ENCODE measurements around the gene OVAAL.
A peak's percentile ranks its signal among the peaks of the same experiment; 100 is the strongest.
"Not testable (repeated sequence)": the region's sequence is repeated elsewhere in the genome, so short reads cannot be mapped to it uniquely, and the experiment has no call there.

The OVAAL gene

DNA sequence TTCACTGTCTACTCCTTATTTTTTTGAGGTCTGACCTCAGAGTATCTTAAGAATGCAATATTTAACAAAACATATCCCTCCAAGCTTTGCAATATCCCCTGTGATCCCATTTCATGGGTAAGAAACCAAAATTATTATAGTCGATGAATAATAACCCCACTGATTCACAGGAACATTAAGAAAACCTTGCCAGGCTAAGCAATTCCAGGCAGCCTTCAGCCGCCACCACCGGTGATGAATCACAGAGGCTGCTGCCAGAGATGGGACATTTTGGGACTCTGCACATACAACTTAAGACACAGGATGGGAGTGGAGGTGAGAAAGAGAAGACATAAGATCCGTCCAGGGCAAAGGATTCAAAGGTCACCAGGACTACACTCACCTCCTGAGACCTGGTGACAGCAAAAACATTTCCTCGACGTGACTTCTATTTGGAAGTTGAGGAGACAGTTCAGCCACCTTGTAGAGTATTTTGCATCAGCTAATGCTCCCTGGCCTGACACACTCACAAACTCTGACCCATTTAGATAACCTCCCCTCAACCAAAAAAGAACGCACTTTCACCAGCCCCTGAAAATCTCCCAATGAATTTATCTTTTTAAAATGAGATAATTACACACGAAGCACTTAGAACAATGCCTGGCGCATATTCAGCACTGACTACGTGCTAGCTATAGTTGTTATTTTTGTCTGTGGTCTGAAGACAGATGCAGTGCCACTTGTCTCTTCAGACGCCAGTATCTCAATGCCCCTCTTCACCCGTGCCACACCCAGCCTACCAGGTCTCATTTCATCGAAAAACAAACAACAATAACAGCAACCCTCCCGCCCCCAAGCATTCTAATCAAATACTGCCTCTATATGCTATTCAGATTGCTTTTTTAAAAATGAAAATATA lies 17.8 kb upstream of the OVAAL start:
- no peak for DNase-seq (ENCODE audit: low spot score)

DNA sequence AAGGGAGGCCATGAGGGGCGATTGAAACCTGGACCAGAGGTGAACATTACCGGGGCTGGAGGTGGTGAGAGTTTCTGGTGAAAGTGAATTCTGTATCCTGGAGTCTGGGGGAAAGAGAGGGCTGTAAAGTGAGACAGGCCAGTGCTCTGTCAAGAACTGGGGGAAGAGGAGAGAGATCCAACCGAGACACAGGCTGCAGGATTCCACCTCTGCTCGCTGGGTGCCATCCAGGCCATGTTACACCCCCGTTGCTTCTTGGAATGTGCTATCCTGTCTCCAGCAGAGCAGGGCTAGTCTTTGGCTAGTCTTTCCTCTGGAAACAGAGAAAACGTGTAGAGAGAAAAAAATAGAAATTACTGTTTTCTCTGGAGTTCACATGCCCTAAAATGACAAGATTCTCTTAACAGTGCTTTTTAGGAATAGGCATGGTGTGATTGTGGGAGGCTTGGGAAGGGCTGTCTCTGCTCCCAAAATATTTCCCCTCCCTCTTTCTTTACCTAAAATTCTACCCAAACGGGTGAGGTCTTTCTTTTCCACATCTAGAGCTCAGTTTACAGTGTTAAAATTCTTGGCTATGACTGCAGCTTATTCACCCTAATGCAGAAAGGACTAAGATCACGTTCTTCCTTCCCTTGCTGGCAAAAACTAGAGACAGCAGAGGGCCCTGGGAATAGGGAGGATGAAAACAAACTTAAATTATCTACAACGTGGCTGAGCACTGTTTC lies 16.5 kb upstream of the OVAAL start:
- peak; percentile 30 for DNase-seq (ENCODE audit: low spot score)

DNA sequence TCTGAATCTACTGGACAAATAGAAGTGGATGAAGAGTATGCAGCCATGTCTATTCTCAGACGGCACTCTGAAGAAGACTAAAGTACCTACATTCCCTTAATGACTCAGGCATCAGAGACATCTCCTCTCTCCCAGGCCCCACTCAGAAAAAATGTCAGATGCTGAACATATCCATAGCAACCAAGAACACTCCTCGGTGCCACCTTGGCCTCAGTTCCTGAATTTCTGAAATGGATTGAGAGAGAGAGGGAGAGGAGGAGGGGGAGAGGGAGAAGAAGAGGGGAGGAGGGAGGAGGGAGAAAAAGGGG lies 16.0 kb upstream of the OVAAL start:
- DNase-seq (ENCODE audit: low spot score) = no peak

DNA sequence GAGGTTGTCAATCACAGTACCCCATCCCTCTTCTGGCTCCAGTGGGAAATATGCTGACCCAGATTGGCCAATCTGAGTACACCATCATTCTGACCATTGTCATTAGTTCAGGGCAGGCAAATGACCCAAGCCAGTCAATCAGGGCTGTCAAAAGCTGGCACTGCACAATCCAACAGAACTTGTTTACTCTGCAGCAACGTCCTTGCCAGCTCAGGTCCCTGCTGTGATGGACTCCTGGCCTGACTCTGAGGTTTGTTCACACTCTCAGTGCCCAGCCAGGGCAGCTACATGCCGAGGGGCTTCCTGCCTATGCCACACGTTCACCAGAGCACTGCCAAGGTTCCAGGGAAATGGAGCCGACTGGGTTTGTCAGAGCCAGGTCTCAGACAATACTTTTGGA lies 14.7 kb upstream of the OVAAL start:
- no peak for DNase-seq (ENCODE audit: low spot score)

DNA sequence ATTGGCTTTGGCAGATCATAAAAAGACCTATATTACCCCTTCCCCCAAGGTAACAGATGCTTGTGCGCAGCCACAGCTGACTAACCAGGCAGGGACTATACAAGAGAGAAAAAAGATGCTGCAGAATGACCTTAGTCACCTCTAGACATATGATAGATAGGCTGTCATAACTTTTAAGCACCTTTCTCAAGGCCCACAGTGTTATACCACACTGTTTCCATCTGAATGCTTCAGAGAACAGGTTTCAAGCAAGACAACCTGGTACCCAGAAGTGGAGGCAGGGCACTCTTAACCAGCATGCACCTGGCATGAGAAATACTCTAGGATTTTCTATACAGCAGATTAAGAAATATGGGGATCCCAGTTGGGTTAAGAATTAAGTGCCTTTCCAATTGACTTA lies 12.8 kb upstream of the OVAAL start:
- no peak for DNase-seq (ENCODE audit: low spot score)

DNA sequence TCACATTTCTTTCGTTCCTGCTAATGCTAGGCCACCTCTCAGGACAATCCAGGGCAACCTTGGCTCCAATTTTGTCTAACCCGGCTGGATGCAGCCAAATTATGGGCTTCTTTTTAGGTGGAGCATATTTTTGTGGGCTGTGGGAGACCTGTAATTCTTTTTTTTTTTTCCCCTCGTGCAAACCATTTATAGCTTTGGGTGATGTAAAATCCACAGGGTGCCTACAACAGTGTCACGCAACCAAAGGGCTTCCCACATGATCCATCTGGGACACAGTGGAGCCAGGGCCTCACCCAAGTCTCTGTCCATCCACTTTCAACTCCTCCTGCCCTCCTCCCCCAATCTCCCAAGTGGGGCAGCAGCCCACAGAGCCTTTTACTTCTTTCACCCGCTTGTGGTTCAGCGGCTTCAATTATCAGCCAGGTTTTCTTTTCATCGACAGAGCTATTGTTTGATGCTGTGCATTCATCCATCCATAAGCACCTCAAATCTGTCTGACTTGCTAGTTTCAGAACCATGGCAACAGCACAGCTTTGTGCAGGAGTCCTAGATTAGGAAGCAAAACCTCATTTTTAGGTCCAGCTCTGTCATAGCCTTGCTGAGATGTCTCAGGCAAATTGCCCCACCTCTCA lies 10.0 kb upstream of the OVAAL start:
- no peak for DNase-seq (ENCODE audit: low spot score)

DNA sequence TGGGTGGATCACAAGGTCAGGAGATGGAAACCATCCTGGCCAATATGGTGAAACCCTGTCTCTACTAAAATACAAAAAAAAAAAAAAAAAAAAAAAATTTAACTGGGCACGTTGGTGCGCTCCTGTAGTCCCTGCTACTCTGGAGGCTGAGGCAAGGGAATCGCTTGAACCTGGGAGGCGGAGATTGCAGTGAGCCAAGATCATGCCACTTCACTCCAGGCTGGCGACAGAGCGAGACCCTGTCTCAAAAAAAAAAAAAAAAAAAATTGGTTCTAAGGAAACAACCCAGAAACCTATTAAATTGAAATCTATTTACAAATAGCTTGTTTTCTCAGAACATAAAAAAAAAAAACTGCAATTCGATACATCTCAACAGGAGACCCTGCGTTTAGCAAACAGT lies 9.0 kb upstream of the OVAAL start:
- not testable (repeated sequence) for DNase-seq (ENCODE audit: low spot score)

DNA sequence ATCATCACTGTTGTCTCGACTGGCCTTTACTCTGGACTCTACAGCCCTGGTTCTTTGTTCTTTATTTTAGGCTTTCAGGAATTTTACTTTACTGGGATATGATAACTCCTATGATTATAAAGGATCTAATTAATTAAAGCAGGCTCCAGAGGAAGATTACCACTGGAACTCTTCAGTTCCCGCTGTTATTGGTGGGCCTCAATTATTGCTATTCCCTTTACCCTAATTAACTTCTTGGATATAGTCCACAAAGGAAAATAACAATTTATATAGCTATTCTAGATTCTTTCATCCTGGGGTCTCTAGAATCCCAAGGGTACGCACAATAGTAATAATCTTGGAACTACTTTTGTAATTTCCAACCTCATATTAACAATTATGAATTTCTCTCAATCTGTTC lies 8.5 kb upstream of the OVAAL start:
- DNase-seq (ENCODE audit: low spot score) = no peak

DNA sequence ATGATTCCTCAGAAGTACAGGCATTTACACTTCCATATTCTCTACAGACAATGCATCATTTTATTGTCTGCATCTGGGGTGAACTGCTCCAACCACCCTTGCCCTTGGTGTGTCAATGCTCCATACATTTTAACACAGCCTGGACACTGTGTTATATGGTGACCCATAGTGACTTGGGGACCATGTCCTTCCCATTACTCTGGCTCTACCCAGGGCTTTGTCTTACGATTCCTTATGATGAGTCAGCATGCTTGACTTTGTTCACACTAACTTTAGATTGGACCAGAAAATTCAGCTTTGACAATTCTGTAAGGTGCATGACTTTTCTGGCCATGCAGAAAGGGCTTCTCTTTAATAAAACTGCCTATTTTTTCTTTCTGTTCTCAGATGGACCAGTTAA lies 6.8 kb upstream of the OVAAL start:
- DNase-seq (ENCODE audit: low spot score) = no peak

DNA sequence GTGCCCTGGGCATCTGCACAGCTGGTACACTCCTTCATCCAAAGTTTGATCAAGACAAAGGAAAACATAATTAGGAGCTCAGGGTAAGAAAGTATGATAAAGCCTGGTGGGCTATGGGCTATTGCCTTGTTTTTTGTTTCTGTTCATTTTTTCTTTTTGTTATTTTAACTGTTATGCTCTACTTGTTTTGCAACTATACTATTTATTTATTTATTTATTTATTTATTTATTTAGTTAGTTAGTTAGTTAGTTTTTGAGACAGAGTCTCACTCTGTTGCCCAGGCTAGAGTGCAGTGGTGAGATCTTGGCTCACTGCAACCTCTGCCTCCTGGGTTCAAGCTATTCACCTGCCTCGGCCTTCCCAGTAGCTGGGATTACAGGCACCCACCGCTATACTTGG lies 5.7 kb upstream of the OVAAL start:
- DNase-seq (ENCODE audit: low spot score) = not testable (repeated sequence)

DNA sequence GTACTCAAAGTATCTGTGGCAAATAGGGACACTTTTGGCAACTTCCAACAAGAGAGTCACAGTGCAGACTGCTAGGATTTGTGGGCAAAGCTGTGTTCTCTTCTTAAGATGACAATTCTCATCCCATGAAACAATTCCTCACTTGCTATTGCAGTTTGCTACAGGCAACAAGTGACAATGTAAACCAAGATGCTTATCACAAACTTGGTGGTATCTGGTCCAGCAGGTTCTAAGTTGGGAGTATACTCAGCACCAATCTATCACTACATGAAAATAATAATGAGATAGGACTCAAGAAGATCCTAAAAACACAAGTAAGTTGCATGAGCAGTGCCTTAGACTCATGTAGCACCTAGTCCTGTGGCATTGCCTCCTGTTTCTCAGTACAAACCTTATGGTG lies 3.4 kb upstream of the OVAAL start:
- DNase-seq (ENCODE audit: low spot score) = no peak

DNA sequence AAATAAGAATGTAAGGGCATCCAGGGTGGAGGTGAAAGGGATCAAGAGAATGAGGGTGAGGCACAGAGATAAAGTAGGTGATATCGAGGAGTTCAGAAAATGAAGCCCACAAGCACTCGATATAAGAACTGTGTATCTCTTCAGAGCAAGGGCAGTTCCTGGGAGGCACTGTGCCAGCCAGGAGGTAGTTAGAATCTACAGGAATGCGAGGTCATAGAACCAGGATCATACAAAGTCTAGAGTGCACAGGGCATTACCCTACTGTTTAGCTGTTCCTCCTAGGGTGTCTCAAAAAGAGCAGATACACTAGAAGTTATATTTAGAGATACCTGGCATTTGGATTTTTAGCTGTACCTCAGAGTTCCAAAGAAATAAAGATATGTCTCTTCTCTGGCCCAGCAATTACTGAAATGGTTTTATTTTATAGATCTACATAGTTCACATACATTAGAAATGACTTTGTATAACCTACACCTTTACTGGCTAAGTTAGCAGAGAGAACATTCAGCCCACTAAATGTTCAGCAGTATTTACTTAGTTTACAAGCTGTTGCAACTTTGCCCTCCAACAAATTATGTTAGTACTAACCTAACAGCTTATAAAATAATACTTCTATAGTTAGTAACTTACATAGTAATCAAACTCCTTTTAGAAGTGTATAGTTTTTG lies 1.6 kb downstream of the OVAAL start:
- no peak for DNase-seq (ENCODE audit: low spot score)

DNA sequence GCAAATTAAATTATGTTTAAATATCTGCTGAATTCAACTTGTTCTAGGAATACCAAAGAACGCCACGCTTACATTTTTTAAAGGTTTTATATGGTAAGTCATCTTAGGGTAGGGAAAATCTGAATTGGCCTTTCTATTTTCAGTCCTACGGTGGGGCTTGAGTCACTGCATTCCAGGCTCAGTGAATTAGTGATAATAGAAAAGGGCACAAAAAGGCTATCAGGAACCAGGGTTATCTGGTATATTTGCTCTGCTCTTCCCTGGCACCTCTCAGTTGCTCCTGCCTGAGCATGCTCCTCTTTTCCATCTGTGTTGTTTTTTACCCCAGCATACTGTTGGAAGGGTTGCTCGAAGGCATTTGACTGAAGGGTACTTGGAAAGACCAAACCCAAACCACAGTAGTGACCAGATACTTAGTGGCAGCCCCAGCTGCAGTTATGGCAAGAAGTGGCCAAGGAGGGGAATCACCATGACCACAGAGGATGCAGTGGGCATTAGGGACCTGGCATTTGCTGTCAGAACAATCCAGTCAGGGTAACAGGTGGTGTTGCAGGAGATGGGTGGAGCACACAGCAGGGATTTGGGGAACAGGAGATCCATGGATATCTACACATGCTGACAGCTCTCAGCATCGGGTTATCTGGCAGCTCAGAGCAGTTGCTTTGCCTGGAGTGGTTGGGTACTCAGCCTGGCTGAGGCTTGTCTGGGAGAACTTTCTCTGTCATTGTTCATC lies 2.3 kb downstream of the OVAAL start:
- no peak for DNase-seq (ENCODE audit: low spot score)

DNA sequence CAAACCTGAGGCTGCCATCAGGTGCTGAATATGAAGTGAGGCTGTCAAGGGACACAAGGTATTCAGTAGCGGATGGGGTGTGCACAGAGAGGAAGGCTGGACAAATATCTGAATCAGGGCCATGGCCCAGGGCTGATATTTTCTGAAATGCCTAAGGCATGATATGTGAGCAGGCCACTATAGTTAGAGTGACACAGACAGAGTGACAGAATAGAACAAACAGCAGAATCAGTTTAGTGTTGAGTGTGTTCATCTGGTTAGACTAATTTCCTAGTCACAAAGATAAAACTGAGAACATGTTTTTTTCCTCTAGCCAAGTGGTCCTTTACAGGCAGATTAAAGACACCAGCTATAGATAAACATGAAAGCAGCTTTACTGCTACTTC lies 3.9 kb downstream of the OVAAL start:
- DNase-seq (ENCODE audit: low spot score) = no peak

DNA sequence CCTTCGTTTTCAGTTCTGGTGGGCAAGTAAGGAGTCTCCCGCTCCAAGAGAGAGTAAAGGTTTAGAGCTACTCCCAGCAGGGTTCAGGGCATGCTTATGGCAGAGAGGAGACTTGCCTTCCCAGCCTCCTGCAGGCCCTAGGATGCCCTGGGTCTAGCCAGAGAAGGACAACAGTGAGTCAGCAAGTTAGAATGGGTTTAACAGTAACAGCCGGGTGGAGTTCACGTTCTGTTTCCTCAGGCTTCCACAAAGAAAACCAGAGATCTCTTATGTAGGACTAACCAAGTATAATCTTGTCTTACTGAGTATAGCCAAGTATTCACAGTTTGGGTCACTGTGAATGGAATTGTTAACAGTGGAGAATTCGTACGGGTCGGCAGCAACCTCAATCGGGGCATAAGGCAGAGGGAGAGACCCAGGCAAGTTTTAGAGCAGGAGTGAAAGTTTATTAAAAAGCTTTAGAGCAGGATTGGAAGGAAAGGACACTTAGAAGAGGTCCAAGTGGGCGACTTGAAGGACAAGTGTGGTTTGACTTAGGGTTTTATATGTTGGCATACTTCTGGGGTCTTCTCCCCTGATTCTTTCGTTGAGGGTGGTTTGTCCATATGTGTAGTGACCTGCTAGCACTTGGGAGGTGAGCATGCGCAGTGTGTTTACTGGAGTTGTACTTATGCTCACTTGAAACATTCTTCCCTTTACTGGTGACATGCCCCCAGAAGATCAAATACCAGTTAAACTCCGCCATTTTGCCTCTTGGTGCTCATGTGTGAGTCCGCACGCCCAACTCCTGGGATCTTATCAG lies 4.5 kb downstream of the OVAAL start:
- no peak for DNase-seq (ENCODE audit: low spot score)

DNA sequence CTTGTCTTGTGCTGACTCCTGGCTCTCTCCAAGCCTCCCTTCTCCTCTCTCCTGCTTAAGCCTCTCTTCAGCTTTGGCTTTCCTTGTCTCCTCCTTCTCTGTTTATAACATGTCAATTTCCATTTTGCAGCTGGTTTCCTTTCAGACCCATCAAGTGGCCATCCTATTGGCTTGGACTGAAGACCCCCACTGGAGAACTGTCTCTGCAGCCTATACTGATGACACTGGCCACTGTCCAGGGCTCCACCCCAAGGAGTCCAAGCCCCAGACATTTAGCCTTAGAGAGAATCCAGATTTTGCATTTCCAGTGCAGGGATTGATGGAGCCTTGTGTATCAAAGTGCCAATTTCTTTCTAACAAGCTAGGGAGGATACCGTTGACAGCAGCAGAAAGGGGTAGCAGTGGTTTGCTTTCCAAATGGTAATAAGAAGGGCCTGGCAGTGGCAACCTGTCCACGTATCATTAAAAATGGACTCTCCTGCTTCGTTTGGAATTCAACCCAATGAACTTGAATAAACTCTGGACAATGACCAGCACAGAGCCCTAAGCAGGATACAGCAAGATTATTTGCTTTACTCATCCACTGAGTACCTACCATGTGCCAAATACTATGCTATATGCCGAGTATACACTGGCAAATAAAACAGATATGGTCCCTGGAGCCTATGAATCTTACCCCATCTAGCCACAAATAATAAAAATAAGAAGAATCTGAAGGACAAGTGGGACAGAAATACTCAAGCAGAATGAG lies 6.5 kb downstream of the OVAAL start:
- DNase-seq (ENCODE audit: low spot score) = no peak

DNA sequence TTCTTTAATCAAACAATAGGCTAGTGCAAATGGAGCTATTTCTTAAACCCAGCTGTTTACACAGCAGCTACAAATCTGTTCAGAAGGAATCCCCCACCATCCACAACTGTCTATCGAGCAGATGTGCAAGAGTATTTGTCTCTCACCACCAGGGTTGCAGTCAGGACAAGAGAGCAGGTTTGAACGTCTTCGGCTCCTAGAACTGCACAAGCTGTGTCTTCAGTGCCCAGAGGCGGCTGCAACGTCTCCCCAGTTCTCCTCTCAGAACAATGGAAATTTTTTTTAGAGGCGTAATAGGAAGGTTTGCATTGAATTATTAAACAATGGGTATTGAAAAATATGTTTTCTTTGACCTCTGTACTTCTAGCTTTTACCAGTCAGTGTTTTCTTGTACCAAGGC lies 7.3 kb downstream of the OVAAL start:
- no peak for DNase-seq (ENCODE audit: low spot score)

DNA sequence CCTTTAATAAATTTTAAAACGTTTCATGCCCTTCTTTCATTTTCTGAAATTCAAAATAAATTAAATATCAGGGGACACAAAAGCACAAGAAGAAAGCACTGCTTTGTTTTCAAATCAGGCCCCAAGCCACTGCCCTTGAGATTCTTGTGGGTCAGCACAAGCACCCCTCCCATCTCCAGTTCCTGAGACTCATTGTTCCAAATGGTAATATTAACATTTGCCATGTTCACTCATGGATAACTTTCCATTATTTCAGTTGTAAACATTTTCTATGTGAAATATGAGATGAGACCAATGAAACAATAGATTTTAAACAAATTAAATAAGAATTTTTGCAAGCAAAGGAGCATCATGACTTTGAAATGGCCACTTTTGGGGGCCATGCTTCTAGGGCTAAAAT lies 7.7 kb downstream of the OVAAL start:
- no peak for DNase-seq (ENCODE audit: low spot score)

DNA sequence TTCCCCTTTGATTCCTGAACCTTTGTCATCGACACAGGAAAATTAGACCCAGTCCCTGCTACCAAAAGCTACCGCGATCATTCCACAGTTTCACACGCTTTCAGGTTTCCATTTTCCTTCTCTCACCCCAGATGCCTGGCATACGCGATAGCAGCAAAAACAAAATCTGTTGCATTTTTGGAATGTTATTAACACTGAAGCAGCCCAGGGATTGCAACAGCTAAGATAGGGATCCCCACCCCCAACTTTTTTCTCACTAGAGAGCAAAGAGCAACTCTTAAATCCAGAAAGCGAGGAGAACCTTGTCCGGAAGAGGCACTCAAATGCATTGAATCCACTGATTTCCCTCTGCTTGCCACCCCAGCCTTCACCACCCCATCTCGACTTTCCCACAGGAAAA lies 8.9 kb downstream of the OVAAL start:
- DNase-seq (ENCODE audit: low spot score) = no peak

DNA sequence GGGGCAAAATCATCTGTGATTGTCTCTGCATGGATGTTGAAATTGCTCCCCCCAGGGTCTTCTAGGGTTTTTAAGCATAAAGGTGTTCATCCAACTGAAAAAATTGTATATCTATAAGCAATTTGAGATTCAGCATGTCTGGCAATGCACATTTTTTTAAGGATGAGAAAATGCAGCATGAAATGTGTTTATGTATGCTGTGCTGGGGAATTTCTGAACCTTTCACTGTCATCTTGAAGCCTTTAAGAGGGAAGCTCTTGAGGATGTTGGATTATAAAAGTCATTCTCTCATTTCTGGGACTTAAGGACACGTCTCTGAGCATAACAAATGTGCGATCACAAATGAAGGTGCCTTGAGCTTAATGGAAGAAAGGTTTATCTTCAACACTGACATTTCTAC lies 9.4 kb downstream of the OVAAL start:
- no peak for DNase-seq (ENCODE audit: low spot score)

Measured in cerebellar cortex (tissue), 1 donor.